HG03521 (cell line): ENCODE data around the gene CMTM4.
A peak's percentile ranks its signal among the peaks of the same experiment; 100 is the strongest.

ENCODE experiments used
- ATAC-seq: cut with Tn5 transposase; IDR thresholded peaks from one replicate; pipeline ENCODE4 v1.9.1; 2021; ENCODE audit warnings: mild to moderate bottlenecking, moderate library complexity; ENCODE audit not compliant: unreplicated experiment

The CMTM4 gene

GRCh38 chr16:66696669-66697630, at the start of gene CMTM4:
CMTM4 (minus strand) TSS chr16:66696743; CDS start chr16:66696525, 218 bp downstream.
- peak; percentile 85 for ATAC-seq

DNA sequence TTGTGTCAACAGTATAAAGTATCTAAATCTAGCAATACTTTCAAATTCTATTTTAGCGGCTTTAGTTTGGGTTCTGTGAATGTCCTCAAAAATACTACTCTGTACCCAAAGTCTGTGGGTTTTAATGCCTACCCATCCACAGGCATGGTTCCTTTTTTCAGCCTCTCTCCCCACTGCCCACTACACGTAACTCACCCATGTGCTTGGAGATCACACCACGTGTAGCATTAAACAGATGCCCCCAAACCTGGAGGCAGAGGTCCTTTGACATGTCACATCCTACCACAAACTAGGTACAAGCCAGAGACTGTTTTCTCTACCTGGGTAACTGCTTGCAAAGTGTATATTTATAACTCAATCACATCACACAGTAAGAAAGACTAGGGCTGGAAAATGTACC, 49.5 kb upstream of the CMTM4 start:
- ATAC-seq = no peak

DNA sequence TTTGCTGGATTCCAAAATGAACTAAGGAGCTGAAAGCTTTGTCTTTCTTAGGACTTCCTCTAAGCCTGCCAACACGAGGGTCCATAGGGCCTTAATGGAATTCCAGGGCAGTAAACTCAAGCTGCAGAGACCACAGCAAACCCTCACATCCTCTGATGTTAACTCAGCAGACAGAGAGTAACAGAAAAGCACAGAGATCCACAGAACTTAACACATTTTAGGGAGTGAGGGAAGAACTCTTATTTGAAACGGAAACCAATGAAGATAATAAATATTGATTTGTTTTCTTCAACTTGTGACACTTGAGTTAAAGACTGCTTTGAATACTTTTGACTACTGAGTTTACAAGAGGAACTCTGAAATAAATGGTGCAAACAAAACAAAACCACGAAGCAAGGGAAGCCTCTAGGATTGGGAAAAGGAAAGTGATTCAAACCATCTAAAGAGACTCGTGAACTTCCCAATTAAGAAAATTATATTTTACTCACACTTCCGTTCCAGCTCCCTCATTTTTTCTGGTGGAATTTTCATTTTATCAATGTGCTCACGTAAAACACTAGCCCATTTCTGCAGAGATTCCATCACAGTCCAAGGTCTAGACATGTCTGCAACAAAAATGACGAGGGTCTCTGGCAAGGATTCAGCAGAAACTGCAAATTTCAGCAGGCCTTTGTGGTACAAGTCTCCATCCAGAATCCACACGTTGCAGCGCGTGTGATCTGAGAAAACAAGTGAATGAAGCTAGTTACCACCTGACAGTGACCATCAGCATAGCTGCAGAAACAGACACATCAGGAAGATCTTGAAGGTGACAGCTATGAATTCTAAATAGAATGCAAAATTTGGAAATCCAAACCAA, 45.6 kb upstream of the CMTM4 start:
- ATAC-seq = no peak

DNA sequence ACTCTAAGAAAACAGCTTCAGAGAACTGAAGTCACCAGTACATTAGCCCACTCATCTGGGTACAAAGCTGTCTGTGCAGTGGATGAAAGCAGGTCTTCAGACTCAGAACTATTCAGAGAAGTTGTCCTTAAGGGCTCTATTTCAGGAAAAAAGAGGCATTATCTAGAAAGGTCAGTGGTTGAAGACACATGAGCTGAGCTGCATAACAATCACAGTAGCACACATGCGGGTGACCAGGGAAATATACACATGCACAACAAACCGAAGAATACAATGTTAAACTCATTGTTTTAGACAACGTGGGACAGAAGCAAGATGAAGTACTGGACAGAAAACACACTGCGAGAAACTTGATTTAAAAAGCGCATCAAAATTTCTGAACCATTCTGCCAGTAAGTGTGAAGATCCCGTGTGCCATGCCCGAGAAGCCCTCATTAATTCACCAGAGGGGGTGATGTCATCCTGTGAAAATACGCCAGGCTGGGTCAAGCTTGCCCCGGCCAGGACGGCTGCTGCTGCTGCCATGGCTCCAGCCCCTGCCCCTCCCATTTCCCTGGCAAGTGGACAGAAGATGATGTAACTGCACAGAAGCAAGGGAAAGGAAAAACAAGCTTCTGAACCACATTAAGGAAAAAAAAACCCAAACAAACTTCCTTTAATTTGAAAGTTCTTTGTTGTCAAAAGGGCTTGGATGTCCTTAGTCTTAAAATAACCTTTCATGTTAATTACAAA, 44.8 kb upstream of the CMTM4 start:
- ATAC-seq = no peak

GRCh38 chr16:66740533-66740932, 44.0 kb upstream of the CMTM4 start:
- ATAC-seq = no peak

- ATAC-seq = no peak
These were observed 43.5 kb upstream of the CMTM4 start for GRCh38 chr16:66740010-66740409.

GRCh38 chr16:66735891-66736290, 39.3 kb upstream of the CMTM4 start:
- ATAC-seq = no peak

DNA sequence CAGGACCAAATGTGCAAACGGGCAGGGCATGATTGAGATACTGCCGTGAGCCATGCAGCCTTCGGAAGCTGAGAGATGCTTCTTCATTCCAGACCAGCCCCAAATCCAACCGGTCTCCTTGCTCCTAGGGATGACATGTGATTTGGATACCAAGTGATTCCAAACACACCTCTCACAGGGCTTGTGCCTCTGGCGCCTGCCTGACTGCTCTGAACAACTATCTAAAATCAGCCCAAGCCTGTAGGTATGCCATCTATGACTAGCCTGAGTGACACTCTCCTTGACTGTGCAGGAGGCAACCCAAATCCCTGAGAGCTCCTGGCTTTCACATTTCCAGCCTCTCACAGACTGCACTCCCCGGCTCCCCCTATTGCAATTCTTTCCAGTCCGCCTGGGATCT, 34.6 kb upstream of the CMTM4 start:
- ATAC-seq = no peak

DNA sequence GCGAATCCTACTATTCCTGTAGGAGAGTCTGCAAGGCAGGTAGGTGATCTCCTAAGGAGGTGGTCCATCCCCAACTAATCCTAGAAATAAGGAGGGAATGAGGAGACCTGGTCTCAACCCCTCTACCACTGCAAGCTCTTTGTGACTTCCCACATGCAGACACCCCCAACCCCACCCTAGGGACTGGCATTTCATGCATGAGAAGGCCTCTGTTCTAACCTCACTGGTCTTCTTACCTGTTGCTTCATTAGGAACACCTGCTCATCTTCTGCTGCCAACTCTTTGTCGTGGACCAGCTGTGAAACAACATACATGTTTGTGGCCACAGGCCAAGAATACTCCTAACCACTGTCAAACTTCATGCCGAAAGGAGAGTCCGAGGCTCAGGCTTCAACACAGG, 32.3 kb upstream of the CMTM4 start:
- ATAC-seq = no peak

DNA sequence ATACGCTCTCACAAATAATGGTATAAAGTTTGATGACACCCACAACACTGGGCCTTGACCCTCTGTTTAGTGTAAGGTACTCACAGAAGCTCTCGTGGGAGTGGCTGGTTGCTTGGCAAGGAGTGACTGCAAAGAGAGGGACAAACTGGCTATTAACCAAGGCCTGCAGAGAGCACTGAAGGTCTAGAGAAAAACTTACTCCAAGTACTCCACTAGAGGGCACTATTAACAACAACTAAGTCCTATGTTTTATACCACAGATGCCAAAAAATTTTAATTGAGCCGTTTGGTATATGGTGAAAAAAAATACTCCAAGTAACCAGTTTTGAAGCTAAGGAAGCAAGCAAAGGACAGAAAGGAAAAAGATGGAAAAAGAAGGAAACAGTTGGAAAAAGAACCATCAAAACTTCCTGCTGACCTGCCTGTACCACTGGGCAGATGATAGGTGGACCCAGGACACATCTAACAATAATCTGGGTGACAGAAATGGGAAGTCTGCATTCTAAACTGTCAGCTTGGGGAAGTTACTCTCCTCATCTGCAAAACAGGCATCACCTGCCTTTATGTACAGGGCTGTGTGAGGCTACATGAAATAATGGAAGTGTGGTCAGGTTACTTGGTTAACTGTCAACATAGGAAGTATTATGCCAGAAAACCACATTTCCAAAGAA, 31.7 kb upstream of the CMTM4 start:
- ATAC-seq = no peak

DNA sequence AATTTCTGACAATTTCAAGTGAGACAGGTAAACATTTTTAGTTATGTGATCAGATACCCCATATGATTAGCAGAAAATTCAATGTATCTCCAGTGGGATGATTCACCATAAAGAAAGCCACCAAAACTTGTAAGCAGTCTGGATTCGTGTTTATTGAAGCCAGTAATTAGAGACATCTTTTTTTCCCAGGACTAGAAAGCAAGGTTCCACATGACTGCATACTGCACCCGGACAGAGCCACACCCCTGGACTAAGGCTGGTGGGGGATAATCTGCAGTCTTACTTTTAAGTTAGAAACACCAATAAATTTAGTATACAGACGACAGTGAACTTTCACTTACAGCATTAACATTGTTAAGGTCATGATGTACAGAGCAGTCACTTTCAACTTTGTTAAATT, 24.2 kb upstream of the CMTM4 start:
- no peak for ATAC-seq

GRCh38 chr16:66719246-66719645, 22.7 kb upstream of the CMTM4 start:
- no peak for ATAC-seq

DNA sequence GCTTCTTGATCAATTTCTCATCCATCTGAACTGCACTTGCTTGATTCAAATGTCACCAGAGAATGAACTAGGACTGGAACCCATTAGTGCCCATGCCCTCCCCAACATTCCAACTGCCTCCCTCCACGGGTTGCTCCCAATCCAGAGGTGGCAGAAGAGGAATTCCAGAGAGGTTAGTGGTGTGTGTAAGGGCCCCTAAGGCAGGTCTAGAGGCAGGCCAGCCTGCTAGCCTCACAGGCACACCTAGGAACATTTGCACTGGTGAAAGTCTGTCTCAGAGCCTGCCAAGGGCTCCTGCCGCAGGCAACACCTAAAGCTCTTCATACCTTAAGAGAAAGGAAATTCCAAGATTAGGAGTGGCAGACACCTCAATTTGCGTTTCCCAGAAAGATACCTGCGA, 21.2 kb upstream of the CMTM4 start:
- ATAC-seq = no peak

DNA sequence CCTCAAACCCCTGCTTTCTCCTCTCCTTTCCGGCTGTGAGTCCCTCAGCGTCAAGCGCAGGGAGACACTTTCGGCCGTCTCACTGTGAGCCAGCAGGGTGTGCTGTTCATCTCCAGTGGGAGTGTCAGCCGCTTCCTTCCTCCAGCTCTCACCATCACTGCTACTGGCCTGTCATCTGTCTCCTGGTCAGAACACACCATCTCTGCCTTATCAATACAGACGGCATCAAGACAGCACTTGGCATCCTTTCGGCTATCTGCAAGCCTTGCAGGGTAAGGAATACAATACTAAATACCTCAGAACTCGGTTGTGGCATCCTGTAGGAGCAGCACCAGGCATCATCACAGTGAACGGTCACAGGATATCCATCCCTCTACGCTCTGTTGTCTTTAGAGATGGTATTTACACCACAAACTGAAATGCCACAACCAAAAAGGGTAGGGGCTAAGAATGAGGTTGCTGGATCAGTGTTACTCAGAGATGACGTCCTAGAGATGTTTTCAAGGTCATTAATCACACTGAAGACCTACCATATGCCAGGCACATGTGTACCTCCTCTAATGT, 20.7 kb upstream of the CMTM4 start:
- no peak for ATAC-seq

DNA sequence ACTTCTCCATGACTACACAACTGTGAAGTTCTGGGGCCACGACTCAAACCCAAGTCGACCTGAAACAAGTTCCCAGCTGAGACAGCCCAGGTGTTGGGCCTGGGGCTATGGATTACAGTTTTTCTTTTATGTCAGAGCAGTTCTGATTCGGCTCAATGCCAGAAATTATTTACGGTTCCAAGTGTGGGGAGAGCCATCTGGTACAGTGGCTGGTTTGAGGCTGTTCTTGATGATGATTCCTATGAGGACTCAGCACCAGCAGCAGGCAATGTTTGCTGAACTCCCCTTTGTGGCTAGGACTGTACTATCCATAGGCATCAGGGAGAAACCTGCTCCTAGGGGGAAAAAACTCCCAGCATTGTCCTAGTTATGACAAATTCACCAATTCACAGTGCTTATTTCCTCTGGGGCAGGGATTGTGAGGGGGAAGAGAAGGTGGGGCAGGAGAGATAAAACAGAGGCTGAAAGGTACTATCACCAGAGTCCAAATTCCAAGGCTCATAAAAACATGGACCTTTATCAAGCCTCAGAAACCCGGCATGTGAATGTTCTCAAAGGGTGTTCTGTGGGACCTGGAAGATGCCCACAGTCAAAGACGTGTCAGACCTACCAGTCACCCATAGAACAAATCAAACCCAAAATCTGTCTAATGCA, 18.2 kb upstream of the CMTM4 start:
- no peak for ATAC-seq

GRCh38 chr16:66714062-66714461, 17.5 kb upstream of the CMTM4 start:
- ATAC-seq = no peak

- ATAC-seq = no peak
These were observed 16.5 kb upstream of the CMTM4 start for GRCh38 chr16:66713076-66713475.

- no peak for ATAC-seq
These were observed 16.0 kb upstream of the CMTM4 start for GRCh38 chr16:66712512-66712911.

GRCh38 chr16:66711581-66711980, 15.0 kb upstream of the CMTM4 start:
- no peak for ATAC-seq

- ATAC-seq = no peak
These were observed 9.9 kb upstream of the CMTM4 start for GRCh38 chr16:66706506-66706880.
